NCI-H510A (cell line): ENCODE results near the gene ST8SIA2.

Experiments
- DNase-seq: peaks from one replicate; lab custom pipeline; 2025; lab: John Stamatoyannopoulos, UW

The ST8SIA2 gene

DNA sequence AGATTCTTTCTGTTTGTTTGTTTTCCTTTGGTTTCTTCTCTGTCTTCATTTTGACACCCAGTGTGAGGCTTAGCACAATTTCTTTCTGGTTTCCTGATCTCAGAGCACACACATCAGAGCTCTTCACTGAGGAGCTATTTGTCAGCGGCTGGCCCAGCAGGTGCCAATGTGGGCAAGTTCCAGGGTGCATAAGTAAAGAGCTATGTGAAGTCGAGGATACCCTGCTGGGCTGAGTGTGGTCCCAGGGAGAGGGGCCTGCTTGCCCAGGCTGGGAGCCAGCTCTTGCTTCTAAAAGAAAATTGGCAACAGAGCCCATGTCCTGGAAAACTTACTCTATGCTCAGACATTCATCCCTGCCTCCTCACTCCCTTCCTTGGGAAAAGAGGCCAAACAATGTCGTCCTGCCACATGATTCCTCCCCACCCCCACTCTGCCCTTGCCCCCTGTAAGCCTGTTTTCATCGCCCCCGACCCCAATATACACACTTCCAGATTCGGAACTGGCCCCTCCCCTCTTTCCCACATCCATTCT is 101.2 kb downstream of the ST8SIA2 start:
- no peak for DNase-seq

DNA sequence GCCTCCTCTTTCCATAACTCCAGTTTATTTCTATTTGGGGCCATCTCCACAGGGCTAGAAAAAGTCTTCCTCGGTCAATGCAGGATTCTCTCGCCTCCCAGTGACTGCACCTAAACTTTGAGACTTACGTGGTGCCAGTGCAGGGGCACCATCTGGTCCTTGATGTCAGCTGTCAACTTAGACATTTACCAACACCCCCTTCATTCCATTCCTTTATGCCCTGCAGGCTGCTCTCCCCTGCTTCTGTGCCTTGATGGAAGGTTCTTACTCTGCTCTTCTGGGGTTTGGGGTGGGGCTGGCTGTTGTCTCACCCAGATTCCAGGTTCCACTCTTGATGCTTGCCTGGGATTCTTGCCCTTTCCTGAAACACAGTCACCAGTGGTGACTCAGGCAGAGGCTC is 101.8 kb downstream of the ST8SIA2 start:
- DNase-seq: no peak

DNA sequence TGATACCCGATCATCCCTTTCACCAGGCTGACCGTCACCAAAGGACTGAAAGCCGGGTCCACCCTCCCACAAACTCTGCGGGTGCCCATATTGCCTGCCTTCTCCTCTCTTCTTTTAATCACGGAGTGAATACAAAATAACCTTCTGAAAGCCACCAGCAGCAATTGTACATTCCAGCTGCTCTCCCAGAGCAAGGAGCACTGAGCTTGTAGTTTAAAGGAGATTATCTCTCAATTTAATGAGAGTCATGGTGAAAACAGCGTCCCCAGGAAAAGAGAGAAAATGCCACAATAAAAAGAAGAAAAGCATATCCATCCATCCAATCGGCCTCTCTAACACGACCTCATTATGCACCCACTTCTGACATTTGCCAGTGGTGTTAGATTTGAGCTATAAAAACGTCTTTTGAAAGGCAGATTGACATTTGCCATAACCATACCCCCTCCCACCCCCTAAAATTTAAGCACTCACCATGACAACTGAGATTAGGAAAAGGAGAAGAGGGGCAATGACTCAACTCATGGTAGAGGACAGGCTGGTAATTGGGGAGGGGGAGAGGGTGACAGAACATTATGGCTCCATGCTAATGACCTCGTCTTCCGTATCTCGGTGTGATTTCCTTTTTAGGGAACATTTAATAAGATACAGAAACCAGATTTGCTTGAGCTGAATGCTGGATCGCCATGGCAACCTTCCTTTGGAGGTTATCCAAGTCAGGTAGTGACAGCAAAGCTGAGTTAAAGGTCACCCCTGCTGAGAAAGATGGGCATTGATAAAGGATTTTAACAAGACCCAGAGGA is 106.2 kb downstream of the ST8SIA2 start:
- no peak for DNase-seq

DNA sequence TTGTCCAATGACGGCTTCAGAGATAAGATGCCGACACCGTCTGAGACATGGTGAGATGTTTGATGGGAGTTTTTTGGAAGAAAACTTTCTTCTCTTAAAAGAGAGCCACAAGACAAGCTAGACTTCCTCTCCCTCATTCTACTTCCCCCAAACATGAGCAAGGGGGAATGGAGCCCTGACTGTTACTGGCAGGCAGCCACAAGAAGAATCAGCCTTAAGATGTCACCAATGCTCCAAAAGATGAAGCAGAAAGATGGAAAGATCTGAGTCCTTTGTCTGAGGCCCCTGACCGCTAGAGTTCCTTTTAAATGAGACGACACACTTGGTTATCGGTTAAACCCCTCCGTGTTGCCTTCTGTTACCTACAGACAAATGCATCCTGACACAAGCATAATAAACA is 108.7 kb downstream of the ST8SIA2 start:
- no peak for DNase-seq

DNA sequence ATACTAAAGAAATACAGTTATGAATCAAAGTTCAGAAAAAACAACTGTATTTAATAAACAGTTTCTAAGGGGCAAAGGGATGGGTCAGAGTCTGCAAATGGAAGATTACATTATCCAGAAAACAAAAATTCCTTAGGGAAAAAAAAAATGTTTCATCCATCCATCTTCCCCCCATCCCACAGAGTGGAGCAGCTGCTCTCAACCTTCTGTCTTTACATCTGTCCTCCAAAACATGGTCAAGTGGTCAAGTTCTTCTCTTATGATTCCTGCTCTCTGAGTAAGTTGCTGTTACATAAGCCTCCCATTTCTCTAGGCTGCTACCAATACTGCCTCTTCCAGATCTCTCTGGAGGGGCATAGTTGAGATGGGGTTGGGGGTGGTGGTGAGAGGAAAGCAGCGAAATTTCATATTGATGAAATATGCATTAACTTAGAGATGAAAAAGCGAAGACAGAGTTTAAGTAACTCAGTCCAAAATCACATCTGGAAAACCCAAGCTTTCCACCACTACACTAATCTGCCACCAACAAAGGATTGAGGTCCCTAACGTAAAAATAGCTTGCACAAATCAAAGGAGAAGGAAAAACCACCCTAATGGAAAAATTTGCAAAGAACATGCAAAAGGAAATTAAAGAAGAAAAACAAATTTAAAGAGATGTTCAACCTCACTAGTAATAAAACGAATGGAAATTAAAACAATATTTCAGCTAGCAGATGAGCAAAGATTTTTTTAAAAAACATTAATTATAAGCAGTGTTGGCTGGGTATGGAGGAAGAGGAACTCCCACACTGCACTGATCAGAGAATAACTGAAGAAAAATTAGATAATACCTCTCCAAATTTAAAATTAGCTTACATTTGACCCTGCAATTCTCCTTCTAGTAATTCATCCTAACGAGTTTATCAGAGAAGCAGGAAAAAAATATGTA is 109.5 kb downstream of the ST8SIA2 start:
- DNase-seq: no peak

DNA sequence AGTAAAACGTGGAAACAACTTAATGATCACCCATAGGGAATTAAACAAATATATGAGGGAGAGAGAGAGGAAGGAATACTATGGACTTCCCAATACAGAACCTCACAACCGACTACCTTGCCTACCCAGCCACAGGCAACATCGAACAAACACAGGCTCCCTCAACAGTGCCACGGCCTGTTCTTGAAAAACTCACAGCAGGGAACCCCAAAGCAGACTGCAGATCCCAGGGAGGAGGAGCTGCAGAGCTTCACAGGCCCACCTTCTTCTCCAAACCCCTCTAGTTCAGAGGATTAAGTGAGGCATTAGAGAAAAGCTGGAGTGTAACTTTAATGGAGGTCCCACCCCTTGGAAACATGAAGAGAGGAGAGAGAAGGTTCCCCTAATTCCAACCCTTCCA is 110.2 kb downstream of the ST8SIA2 start:
- DNase-seq: no peak

DNA sequence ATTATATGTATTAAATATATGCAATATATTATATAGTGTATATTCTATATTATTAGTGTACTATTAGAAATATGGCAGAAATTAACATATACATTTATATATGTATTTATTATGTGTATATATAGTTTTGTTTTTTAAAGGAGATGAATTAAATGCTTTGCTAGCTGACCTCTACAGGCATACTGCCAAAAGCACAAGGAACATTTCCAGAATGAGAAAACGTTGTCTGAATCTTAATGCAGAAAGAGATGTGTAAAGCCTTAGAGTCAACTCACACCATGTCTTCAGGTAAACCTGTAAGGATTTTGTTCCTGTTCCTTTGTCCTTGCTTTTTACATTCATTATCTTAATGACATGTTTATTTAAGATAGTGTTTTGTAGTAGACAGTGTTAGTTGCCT is 111.9 kb downstream of the ST8SIA2 start:
- DNase-seq: no peak

DNA sequence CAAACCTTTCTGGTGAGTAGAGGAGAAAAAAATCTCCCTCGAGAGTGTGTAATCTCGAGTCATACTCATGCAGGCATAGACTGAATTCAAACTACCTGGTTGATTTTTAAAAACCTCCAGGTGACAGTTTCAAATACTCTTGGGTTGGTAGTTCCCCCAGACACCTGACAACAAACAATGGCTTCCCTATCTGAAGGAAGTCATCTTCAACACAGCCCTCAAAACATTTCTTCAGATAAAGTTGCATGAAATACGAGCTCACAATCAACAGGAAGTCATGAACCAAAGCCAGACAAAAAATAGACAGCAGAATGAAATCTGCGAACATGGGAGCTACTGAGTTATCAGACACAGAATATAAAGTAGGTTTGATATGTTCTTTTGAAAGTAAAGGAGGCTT is 112.8 kb downstream of the ST8SIA2 start:
- no peak for DNase-seq

DNA sequence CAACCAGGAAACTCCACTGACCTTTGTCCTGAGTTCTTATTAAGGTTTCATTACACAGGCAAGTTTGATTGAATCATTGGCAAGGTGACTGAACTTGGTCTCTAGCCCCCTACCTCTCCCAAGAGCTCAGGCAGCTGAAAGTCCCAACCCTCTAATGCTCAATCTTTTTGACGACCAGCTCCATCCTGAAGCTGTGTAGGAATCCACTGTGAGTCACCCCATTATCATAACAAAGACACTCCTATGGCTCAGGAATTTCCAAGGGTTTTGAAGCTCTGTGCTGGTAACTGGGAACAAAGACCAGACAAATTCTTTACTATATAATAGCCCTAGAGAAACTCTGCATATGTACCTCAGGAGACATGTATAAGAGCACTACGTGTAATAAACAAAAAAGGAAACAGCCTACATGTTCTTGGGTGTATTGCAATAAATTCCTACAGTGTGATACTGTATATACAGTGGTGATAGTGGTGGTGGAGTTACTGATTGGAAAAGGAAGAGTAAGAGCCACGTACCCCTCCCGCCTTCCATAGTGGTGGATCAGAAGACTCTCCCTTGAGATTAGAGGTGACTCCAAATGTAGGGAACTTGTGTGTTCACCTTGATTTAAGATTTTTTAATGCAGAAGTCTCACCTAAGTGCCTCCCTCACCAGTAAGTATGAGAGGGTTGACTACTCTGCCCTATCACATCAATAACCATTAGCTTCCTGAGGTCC is 116.6 kb downstream of the ST8SIA2 start:
- no peak for DNase-seq
